HG03575 (cell line): ENCODE measurements around the gene RPLP1.
"Not testable (repeated sequence)": the region's sequence is repeated elsewhere in the genome, so short reads cannot be mapped to it uniquely, and the experiment has no call there.

ENCODE experiments used
- ATAC-seq: cut with Tn5 transposase; IDR thresholded peaks from one replicate; pipeline ENCODE4 v1.9.1; 2021; ENCODE audit not compliant: unreplicated experiment, insufficient number of reproducible peaks, low FRiP score; ENCODE audit errors: extremely low read depth

RPLP1 gene

GRCh38 chr15:69434679-69435078 lies 17.9 kb upstream of the RPLP1 start:
- ATAC-seq: no peak

GRCh38 chr15:69435985-69436384 lies 16.6 kb upstream of the RPLP1 start:
- ATAC-seq: no peak

GRCh38 chr15:69436951-69437350 lies 15.7 kb upstream of the RPLP1 start:
- no peak for ATAC-seq

GRCh38 chr15:69439623-69440022 lies 13.0 kb upstream of the RPLP1 start:
- ATAC-seq: no peak

- ATAC-seq: no peak
These were observed 9.5 kb upstream of the RPLP1 start for GRCh38 chr15:69443032-69443611.

- no peak for ATAC-seq
These were observed 7.9 kb upstream of the RPLP1 start for GRCh38 chr15:69444686-69445085.

GRCh38 chr15:69446953-69447352 lies 5.7 kb upstream of the RPLP1 start:
- no peak for ATAC-seq

GRCh38 chr15:69450221-69450620 lies 2.4 kb upstream of the RPLP1 start:
- ATAC-seq: not testable (repeated sequence)

GRCh38 chr15:69450968-69451695 lies 1.5 kb upstream of the RPLP1 start:
- no peak for ATAC-seq

- ATAC-seq: no peak
These were observed 497 bp upstream of the RPLP1 start for GRCh38 chr15:69451951-69452691.

GRCh38 chr15:69454953-69455352 lies 2.3 kb downstream of the RPLP1 start:
- ATAC-seq: no peak

GRCh38 chr15:69456208-69457166 lies 3.9 kb downstream of the RPLP1 start:
- no peak for ATAC-seq

GRCh38 chr15:69457304-69458280 lies 5.0 kb downstream of the RPLP1 start:
- no peak for ATAC-seq

GRCh38 chr15:69459066-69459465 lies 6.4 kb downstream of the RPLP1 start:
- ATAC-seq: no peak

GRCh38 chr15:69460481-69460880 lies 7.9 kb downstream of the RPLP1 start:
- ATAC-seq: no peak

GRCh38 chr15:69462030-69462492 lies 9.4 kb downstream of the RPLP1 start:
- no peak for ATAC-seq

- no peak for ATAC-seq
These were observed 10.0 kb downstream of the RPLP1 start for GRCh38 chr15:69462493-69463181.
